ENCODE results near the gene EPN3. TPM values are rescaled to one million over a fixed set of nuclear protein-coding genes. Genes with fewer than 3 reads are reported as not detected.

The EPN3 gene
- total and polyA plus RNA-seq, 4 donors = 1.3 to 2.6 (median 2.5) TPM

- no peak for ATAC-seq (ENCODE audit: insufficient read depth, low FRiP score)
- no peak overlapping the region for H3K27ac ChIP-seq (ENCODE audit: low read depth in 1 of 2, low read length in 1 of 2)
Measured at GRCh38 chr17:50531428-50532025, 1.0 kb upstream of the EPN3 start.

GRCh38 chr17:50533185-50533584 lies 650 bp downstream of the EPN3 start:
- peak overlapping the region in 1 of 2 donors; percentile 16 for H3K9ac ChIP-seq (ENCODE audit: insufficient read depth in 1 of 2, low read length in 2 of 2)
- H3K27me3 ChIP-seq (ENCODE audit: control insufficient read depth in 3 of 3, insufficient read depth in 3 of 3, low read length in 2 of 3) = peaks cover 0 to 4% (median 4%) of the 10 kb centered on the region in 3 donors
- no peaks in the 10 kb centered on the region for H3K36me3 ChIP-seq (ENCODE audit: control insufficient read depth in 4 of 4, insufficient read depth in 4 of 4, low read length in 4 of 4)

More at GRCh38 chr17:50531428-50532025, 1.0 kb upstream of the EPN3 start:
- no peak for TF ChIP-seq CTCF (IDR thresholded peaks at IDR 0.05; ENCODE audit: control extremely low read depth, extremely low read depth)
- DNase-seq = no peak
- 67 to 68% methylated on average over 6 of the region's 6 CpGs for WGBS, 2 donors
- H3K9ac ChIP-seq (ENCODE audit: insufficient read depth in 1 of 2, low read length in 2 of 2) = no peak overlapping the region
- peaks cover 0 to 1% (median 0%) of the 10 kb centered on the region in 4 donors for H3K9me3 ChIP-seq (ENCODE audit: control insufficient read depth in 4 of 4, insufficient read depth in 3 of 4, low read length in 3 of 4)
- no peak overlapping the region for H3K4me3 ChIP-seq
- peaks cover 0 to 32% (median 7%) of the 10 kb centered on the region in 5 donors for H3K4me1 ChIP-seq (ENCODE audit: control insufficient read depth in 5 of 5, insufficient read depth in 5 of 5, low read length in 5 of 5)
- H3K27me3 ChIP-seq (ENCODE audit: control insufficient read depth in 3 of 3, insufficient read depth in 3 of 3, low read length in 2 of 3) = peaks cover 0 to 4% (median 4%) of the 10 kb centered on the region in 3 donors
- no peaks in the 10 kb centered on the region for H3K36me3 ChIP-seq (ENCODE audit: control insufficient read depth in 4 of 4, insufficient read depth in 4 of 4, low read length in 4 of 4)

GRCh38 chr17:50533720-50534148 lies 1.2 kb downstream of the EPN3 start:
- H3K4me3 ChIP-seq = no peak overlapping the region
- DNase-seq (peak; percentile 72 to 83 (median 74)), ATAC-seq (ENCODE audit: insufficient read depth, low FRiP score) (no peak)
- H3K9ac ChIP-seq (ENCODE audit: insufficient read depth in 1 of 2, low read length in 2 of 2) = peak overlapping the region in 1 of 2 donors; percentile 16
- no peak for TF ChIP-seq CTCF (IDR thresholded peaks at IDR 0.05; ENCODE audit: control extremely low read depth, extremely low read depth)
- H3K4me1 ChIP-seq (ENCODE audit: control insufficient read depth in 5 of 5, insufficient read depth in 5 of 5, low read length in 5 of 5) = peaks cover 0 to 32% (median 7%) of the 10 kb centered on the region in 5 donors
- peak overlapping the region in 1 of 2 donors; percentile 72 for H3K27ac ChIP-seq (ENCODE audit: low read depth in 1 of 2, low read length in 1 of 2)
- peaks cover 0 to 1% (median 0%) of the 10 kb centered on the region in 4 donors for H3K9me3 ChIP-seq (ENCODE audit: control insufficient read depth in 4 of 4, insufficient read depth in 3 of 4, low read length in 3 of 4)
- H3K27me3 ChIP-seq (ENCODE audit: control insufficient read depth in 3 of 3, insufficient read depth in 3 of 3, low read length in 2 of 3) = peaks cover 0 to 4% (median 4%) of the 10 kb centered on the region in 3 donors
- 2% methylated on average over 15 to 17 of the region's 17 CpGs for WGBS, 2 donors
- no peaks in the 10 kb centered on the region for H3K36me3 ChIP-seq (ENCODE audit: control insufficient read depth in 4 of 4, insufficient read depth in 4 of 4, low read length in 4 of 4)

More at GRCh38 chr17:50533185-50533584, 650 bp downstream of the EPN3 start:
- H3K4me3 ChIP-seq = no peak overlapping the region
- H3K27ac ChIP-seq (ENCODE audit: low read depth in 1 of 2, low read length in 1 of 2) = no peak overlapping the region
- ATAC-seq (ENCODE audit: insufficient read depth, low FRiP score) (no peak), DNase-seq (no peak)
- no peak for TF ChIP-seq CTCF (IDR thresholded peaks at IDR 0.05; ENCODE audit: control extremely low read depth, extremely low read depth)
- 17 to 29% methylated on average over 5 of the region's 5 CpGs for WGBS, 2 donors
- peaks cover 0 to 1% (median 0%) of the 10 kb centered on the region in 4 donors for H3K9me3 ChIP-seq (ENCODE audit: control insufficient read depth in 4 of 4, insufficient read depth in 3 of 4, low read length in 3 of 4)
- H3K4me1 ChIP-seq (ENCODE audit: control insufficient read depth in 5 of 5, insufficient read depth in 5 of 5, low read length in 5 of 5) = peaks cover 0 to 32% (median 7%) of the 10 kb centered on the region in 5 donors

All from lung (tissue), 12 donors.